T-helper 2 cell treated with Interferon-gamma antibody and Interleukin-4, amounts not matched to agents 5 μg/mL and 100 μg/mL, for 36 hours (primary cell): ENCODE results near the gene FNBP1L.

Experiments
- DNase-seq: peaks from one replicate; pipeline ENCODE4 v3.0.0; 2021; ENCODE audit warnings: low spot score
- H3K27ac Mint-ChIP-seq: one replicate; pipeline ENCODE4 v1.8.0; 2021; ENCODE audit warnings: mild to moderate bottlenecking, mixed read lengths
- H3K27me3 Mint-ChIP-seq: one replicate; pipeline ENCODE4 v1.8.0; 2021; ENCODE audit warnings: low read depth, mixed read lengths
- H3K36me3 Mint-ChIP-seq: one replicate; pipeline ENCODE4 v1.8.0; 2021; ENCODE audit warnings: low read depth, mixed read lengths
- H3K4me1 Mint-ChIP-seq: one replicate; pipeline ENCODE4 v1.8.0; 2021; ENCODE audit warnings: low read depth, mixed read lengths
- H3K4me3 Mint-ChIP-seq: one replicate; pipeline ENCODE4 v1.8.0; 2022; ENCODE audit warnings: mild to moderate bottlenecking, moderate library complexity, mixed read lengths
- H3K9me3 Mint-ChIP-seq: one replicate; pipeline ENCODE4 v1.8.0; 2021; ENCODE audit warnings: mixed read lengths

The FNBP1L gene

DNA sequence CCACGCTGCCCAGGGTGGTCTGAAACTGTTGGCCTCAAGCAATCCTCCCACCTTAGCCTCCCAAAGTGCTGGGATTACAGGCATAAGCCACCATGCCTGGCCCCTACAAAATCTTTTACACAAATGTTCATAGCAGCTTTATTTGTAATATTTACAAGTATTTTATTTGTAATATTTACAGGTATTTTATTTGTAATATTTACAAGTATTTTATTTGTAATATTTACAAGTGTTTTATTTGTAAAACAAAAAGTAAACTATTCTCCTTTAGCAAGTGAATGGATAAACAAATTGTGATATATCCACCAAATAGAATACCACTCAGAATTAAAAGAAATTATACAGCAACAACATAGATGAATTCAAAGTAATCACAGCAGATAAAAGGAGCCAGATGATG lies 11.4 kb upstream of the FNBP1L start:
- Mint-ChIP-seq H3K9me3 (no peaks in the 10 kb centered on the region), H3K27me3 (peaks cover 27% of the 10 kb centered on the region), H3K27ac (no peak overlapping the region), H3K36me3 (no peaks in the 10 kb centered on the region), H3K4me3 (no peak overlapping the region), H3K4me1 (no peaks in the 10 kb centered on the region)
- DNase-seq, result no peak

DNA sequence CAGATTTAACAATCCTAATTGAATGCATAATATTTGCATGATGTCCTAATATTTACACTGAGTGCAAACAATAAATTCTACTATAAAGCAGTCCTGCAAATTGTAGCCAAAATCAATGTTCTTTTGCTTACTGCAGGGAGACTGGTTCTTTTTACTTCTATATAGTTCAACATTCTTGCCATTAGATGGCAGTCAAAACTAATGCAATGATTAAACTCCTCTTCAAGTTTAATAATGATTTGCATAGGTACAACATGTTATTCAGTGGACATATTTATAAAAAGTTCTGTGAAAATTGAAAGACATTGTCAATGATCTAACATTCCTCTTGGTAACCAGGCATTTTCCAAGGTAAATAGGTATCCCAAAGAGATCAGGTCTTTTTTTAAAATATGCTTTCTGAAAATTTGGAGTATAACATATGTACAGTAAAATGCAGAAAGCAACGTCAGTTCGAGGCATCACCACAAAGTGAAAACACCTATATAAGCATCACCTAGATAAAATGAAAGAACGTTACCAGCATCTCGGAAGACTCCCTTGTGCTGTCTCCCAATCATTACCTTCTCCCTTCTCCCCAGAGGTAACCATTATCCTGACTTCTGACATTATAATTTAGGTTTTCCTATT lies 9.8 kb upstream of the FNBP1L start:
- Mint-ChIP-seq H3K4me1 (peaks cover 2% of the 10 kb centered on the region), H3K9me3 (no peaks in the 10 kb centered on the region), H3K27me3 (peaks cover 30% of the 10 kb centered on the region), H3K4me3 (no peak overlapping the region), H3K36me3 (no peaks in the 10 kb centered on the region), H3K27ac (no peak overlapping the region)
- no peak for DNase-seq

DNA sequence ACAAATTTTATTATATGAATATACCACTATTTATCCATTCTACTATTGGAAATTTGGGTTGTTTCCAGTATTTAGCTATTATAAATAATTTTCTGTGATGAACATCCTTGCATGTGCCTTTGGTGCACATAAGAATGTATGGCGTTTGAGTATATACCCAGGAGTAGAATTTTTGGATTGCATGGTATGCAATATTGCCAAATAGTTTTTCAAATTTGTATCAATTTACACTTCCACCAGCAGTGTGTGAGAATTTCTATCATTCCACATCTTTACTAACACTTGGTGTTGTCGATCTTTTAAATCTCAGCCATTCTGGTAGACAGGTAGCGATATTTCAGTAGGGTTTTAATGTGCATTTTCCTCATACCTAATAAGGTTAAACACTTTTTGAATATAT lies 9.2 kb upstream of the FNBP1L start:
- Mint-ChIP-seq H3K4me3 (no peak overlapping the region), H3K4me1 (peaks cover 2% of the 10 kb centered on the region), H3K27me3 (peaks cover 35% of the 10 kb centered on the region), H3K9me3 (no peaks in the 10 kb centered on the region), H3K36me3 (no peaks in the 10 kb centered on the region), H3K27ac (no peak overlapping the region)
- DNase-seq, result no peak

DNA sequence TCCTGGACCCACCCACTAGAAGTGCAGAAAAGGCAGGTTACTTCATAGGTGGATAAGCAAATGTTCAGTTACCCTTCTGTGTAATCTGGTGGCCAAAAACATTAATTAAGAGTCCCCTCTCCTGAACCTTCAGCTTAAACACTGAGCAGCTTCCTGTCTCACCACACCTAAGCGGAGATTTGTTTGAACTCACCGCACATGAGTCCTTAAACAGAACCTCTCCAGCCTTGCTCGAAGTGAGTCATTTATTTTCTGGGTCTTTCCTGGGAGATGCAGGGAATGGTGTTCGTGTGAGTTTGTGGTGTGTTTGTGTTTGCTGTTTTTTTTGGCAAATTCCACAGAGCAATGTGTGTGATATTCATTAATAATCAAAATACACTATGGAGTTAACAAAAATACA lies 7.6 kb upstream of the FNBP1L start:
- no peak overlapping the region for H3K4me3 Mint-ChIP-seq
- no peaks in the 10 kb centered on the region for H3K36me3 Mint-ChIP-seq
- no peak overlapping the region for H3K27ac Mint-ChIP-seq
- DNase-seq, result no peak
- H3K9me3 Mint-ChIP-seq, result no peaks in the 10 kb centered on the region
- H3K27me3 Mint-ChIP-seq, result peaks cover 36% of the 10 kb centered on the region
- peaks cover 2% of the 10 kb centered on the region for H3K4me1 Mint-ChIP-seq

DNA sequence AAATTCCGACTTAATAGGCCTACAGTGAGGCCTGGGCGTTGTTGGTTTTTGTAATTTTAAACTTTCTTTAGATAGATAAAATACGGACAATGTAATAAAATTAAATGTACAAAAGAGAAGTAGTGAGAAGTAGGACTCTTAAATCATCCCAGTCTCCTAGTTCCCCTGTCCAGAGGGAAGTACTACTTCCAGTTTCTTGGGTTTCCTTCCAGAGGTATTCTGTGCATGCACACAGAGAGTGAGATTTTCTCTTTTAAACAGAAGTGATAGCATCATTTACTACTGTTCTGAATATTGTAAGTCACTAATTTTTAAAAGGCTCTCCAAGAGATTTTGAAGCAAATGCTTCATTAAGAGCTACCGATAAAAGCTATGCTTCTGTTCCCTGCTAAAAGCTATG lies 7.2 kb upstream of the FNBP1L start:
- Mint-ChIP-seq H3K27ac (no peak overlapping the region), H3K36me3 (no peaks in the 10 kb centered on the region), H3K4me3 (no peak overlapping the region), H3K9me3 (no peaks in the 10 kb centered on the region), H3K4me1 (peaks cover 2% of the 10 kb centered on the region), H3K27me3 (peaks cover 41% of the 10 kb centered on the region)
- no peak for DNase-seq

DNA sequence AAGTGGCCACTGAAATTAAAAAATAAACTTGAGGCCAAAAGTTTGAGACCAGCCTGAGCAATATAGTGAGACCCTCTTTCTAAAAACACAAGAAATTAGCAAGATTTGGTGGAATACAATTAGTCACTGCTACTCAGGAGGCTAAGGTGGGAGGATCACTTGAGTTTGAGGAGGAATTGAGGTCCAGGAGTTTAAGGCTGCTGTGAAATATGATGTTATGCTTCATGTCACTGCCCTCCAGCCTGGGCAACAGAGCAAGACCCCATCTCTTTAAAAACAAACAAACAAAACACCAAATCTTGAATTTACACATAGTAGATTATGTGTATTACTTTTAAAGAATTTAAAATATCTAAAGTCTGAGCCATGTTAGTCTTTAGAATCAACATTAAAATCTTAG lies 6.3 kb upstream of the FNBP1L start:
- H3K36me3 Mint-ChIP-seq, result no peaks in the 10 kb centered on the region
- peaks cover 2% of the 10 kb centered on the region for H3K4me1 Mint-ChIP-seq
- H3K27ac Mint-ChIP-seq, result no peak overlapping the region
- no peak for DNase-seq
- no peak overlapping the region for H3K4me3 Mint-ChIP-seq
- H3K9me3 Mint-ChIP-seq, result no peaks in the 10 kb centered on the region
- peaks cover 48% of the 10 kb centered on the region for H3K27me3 Mint-ChIP-seq

DNA sequence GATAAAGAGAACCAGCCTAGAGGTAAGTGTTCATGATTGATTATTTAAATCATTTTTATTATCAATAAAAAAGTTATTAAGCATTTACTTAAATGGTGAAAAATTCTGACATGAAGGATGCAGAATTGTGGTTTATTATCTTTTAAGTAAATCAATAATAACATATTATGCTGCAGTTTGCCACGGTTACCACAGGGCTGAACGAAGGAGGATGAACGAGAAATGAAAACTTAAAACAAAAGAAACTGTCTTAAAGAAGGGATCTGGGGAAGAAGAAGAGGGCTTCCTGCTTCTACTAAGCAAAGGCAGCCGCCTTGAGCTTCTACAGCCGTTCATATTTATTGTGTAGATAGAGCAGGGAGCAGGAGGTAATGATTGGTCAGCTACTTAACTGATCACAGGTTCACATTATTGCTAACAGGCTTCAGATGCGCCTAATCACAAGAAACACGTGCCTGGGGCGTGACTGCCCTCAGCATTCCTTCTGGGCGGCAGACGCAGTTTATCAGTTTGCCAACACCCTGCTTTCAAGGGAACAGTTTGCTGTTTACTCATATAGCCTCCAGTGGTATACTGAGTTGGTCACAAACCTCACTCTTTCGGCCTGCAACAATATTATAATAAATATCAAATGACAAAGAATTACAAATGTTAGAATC lies 5.8 kb upstream of the FNBP1L start:
- Mint-ChIP-seq H3K4me1 (peaks cover 6% of the 10 kb centered on the region), H3K27ac (no peak overlapping the region), H3K27me3 (peaks cover 53% of the 10 kb centered on the region), H3K36me3 (no peaks in the 10 kb centered on the region), H3K4me3 (no peak overlapping the region), H3K9me3 (no peaks in the 10 kb centered on the region)
- DNase-seq, result no peak

DNA sequence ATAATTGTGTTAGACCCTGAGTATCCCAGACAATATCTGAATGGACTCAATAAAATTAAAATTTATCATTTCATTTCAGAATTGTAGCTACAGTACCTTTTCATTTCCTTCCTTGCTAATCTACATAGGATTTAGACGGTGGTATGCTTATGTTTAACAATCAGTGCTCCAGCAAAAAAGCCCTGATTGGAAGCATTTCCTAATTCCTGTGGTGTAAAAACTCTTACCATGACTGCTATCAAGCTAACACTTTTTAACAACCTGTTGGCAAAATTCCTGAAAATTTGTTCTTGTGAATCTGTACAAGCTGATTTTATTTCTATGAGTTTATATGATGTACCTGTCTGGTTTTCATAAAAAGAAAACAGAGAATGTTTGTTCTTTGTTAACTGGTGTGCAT lies 5.2 kb upstream of the FNBP1L start:
- no peak overlapping the region for H3K4me3 Mint-ChIP-seq

DNA sequence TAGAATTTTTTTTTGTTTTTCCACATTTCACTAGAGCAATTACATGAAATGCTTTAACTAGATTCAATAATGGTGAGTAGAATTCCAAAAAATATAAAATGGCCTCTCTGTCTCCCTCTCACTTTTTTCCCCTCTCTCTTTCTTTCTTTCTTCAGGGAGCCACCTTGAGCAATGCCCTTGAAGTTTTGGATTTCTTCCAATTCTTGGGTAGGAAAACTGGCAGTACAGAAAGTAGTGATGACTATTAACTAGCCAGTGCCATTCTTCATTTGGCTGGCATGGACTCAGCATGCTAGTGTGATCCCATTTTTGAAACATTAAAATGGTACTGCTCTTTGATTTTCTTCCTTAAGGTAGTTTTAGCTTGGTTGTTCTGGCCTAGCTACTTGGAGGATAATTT lies 4.5 kb upstream of the FNBP1L start:
- no peaks in the 10 kb centered on the region for H3K9me3 Mint-ChIP-seq
- no peak overlapping the region for H3K27ac Mint-ChIP-seq
- H3K4me1 Mint-ChIP-seq, result peaks cover 11% of the 10 kb centered on the region
- peaks cover 57% of the 10 kb centered on the region for H3K27me3 Mint-ChIP-seq
- DNase-seq, result no peak
- no peaks in the 10 kb centered on the region for H3K36me3 Mint-ChIP-seq
- no peak overlapping the region for H3K4me3 Mint-ChIP-seq

More for the DNA sequence above, 5.2 kb upstream of the FNBP1L start:
- no peak for DNase-seq
- Mint-ChIP-seq H3K27me3 (peaks cover 59% of the 10 kb centered on the region), H3K9me3 (no peaks in the 10 kb centered on the region), H3K27ac (no peak overlapping the region), H3K36me3 (no peaks in the 10 kb centered on the region), H3K4me1 (peaks cover 10% of the 10 kb centered on the region)

DNA sequence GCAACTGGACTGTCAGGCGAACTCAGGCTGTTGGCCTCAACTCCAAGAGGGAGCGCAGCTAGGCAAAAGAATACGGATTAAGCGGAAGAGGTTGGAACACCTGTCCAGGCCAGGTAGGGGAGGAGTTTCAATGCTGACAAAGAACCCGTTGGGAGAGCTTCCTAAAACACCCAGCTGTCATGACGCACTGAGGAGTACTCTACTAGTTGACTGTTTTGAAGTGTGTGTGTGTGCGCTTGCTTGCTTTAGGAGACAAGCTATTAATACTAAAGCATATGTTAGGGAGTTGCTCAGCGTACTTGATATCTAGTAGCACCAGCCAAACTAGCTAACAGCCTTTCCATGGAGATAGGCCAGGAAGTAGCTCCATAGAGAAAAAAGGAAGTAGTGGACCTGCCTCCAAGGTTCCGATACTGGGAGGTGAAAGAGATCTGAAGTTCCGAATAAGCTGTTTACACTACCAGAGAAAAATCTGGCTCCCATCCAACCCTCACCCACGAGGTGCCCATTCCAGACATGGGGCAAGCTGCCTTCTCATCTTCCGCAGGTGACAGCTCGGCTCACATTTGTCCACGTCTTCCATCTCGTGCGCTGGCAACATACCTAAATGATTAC lies 974 bp upstream of the FNBP1L start:
- H3K4me3 Mint-ChIP-seq, result peak overlapping the region; percentile 85
- H3K27ac Mint-ChIP-seq, result peak overlapping the region; percentile 34
- no peaks in the 10 kb centered on the region for H3K9me3 Mint-ChIP-seq
- no peaks in the 10 kb centered on the region for H3K36me3 Mint-ChIP-seq
- no peak for DNase-seq
- H3K4me1 Mint-ChIP-seq, result peaks cover 19% of the 10 kb centered on the region
- peaks cover 64% of the 10 kb centered on the region for H3K27me3 Mint-ChIP-seq

DNA sequence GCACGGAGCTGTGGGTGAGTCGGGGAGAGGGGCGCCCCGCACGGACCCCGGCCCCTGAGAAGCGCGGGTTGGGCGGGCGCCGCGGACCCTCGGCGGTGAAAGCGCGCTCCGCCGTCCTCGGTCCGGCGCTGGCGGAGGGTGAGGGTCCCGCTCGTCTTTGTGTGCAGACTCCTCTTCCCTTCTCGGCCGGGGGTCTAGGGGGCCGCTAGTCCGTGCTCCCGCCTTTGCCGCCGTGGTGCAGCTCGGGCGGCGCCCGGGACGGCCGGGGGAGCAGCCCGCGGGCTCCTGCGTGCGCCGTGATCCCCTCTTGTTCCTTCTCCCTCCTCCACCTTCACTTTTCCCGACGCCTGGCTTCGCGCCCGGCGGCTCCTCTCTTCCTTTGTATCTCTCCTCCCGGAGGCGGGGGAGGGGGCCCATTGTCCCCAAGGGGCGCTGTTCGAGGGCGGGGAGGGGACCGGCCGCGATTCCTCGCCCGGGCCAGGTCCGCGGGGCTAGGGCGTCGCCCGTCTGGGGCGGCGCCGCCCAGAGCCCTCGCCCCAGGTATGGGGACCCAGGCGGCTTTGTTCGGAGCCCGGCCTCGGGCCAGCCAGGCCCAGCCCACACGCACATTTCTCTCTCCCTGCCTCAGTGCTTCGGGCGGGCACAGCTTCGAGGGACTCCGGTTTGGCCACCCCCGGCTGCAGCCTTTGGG lies 519 bp downstream of the FNBP1L start:
- Mint-ChIP-seq H3K27ac (no peak overlapping the region), H3K27me3 (peaks cover 67% of the 10 kb centered on the region), H3K36me3 (no peaks in the 10 kb centered on the region)

DNA sequence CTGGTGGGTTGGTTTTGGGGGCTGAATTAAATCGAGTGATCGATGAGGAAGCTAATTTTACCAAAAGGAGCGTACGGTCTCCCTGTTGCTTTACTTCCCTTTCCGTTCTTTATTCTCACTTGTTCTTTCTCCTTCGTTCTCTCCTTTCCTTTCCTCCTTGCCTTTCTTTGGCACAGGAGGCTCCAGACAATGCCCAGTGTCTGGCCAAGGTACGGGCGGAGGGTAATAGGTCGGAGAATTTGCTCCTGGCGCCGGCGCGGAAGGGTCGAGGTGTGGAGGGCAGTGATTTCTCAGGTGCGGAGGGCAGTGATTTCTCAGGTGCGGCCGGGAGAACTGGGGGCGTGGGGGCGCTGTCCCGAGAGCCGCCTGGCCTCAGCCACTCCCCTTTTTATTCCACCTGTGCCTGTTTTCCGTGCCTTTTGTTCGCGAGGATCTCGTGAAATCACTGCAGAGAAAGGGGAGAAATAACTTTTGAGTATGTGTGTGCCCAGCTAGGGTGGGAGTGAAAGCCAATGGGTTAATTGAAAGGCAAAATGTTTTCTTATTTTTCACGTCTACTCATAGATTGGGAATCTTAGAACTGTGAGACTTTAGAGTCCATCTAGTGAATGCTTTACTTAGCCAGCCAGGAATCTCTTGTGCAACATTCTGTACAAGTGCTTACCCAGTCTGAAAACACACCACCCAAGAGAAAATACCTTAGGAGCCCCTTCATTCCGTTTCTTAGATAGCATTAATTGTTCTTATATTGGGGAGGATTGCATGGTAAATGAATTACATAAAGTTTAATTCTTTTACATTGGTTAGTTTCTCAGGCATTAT lies 1.3 kb downstream of the FNBP1L start:
- H3K36me3 Mint-ChIP-seq, result no peaks in the 10 kb centered on the region
- H3K27ac Mint-ChIP-seq, result no peak overlapping the region
- H3K9me3 Mint-ChIP-seq, result no peaks in the 10 kb centered on the region
- H3K4me3 Mint-ChIP-seq, result peak overlapping the region; percentile 87
- DNase-seq, result no peak
- peaks cover 70% of the 10 kb centered on the region for H3K27me3 Mint-ChIP-seq
- peaks cover 17% of the 10 kb centered on the region for H3K4me1 Mint-ChIP-seq

More for the DNA sequence above, 519 bp downstream of the FNBP1L start:
- DNase-seq, result no peak
- H3K4me3 Mint-ChIP-seq, result peak overlapping the region; percentile 87
- peaks cover 17% of the 10 kb centered on the region for H3K4me1 Mint-ChIP-seq
- H3K9me3 Mint-ChIP-seq, result no peaks in the 10 kb centered on the region

DNA sequence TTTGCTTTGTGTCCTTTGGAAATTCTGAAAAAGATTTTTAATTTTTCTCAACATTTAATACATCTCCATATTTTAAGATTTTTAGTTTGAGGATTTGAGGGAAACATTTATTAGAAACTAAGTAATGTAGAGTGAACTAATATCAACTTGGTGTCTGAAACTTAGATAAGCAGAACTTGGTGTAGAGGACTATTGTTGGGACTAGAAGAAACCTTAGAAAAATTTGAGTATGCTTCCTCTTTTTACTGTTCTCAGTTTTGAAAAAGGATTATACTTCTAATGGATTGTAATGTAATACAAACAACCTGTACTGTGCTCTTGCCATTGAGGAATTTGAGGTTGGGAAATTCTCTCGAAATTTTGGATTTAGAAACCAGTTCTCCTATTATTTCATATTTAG lies 2.4 kb downstream of the FNBP1L start:
- Mint-ChIP-seq H3K36me3 (no peaks in the 10 kb centered on the region), H3K27me3 (peaks cover 74% of the 10 kb centered on the region), H3K9me3 (no peaks in the 10 kb centered on the region), H3K4me1 (peaks cover 17% of the 10 kb centered on the region), H3K27ac (no peak overlapping the region), H3K4me3 (no peak overlapping the region)
- no peak for DNase-seq
